Neural cell (in vitro differentiated cells): Measurements from ENCODE around the gene LUZP1.

ENCODE experiments used
- EP300 ChIP-seq: fragments of 450-650 bp; conservative IDR thresholded peaks from 2 replicates; pipeline ENCODE4 v1.6.1; 2014; ENCODE audit warnings: antibody characterized with exemption, mild to moderate bottlenecking, moderate library complexity; ENCODE audit not compliant: poor library complexity, severe bottlenecking
- EZH2 ChIP-seq: fragments of 200-600, 300-800 bp; shearing (Covaris generic), sonication (generic); IDR thresholded peaks from 2 replicates; pipeline ENCODE4 v1.6.1; 2014; ENCODE audit warnings: antibody characterized with exemption, low read length, borderline replicate concordance, mild to moderate bottlenecking; ENCODE audit not compliant: insufficient read depth, poor library complexity, severe bottlenecking
- MXI1 ChIP-seq: fragments of 450-650 bp; conservative IDR thresholded peaks from 2 replicates; pipeline ENCODE4 v1.6.1; 2014; ENCODE audit warnings: antibody characterized with exemption, mild to moderate bottlenecking; ENCODE audit not compliant: poor library complexity, severe bottlenecking
- POLR2AphosphoS5 ChIP-seq: IDR thresholded peaks from 2 replicates; pipeline ENCODE4 v1.6.1; 2012
- TF ChIP-seq, protein P1 (sequence below): fragments of 450-650 bp; IDR thresholded peaks from 2 replicates; pipeline ENCODE4 v1.5.1; 2014; ENCODE audit warnings: antibody characterized with exemption, mild to moderate bottlenecking, moderate library complexity; ENCODE audit not compliant: poor library complexity, severe bottlenecking

DNA sequence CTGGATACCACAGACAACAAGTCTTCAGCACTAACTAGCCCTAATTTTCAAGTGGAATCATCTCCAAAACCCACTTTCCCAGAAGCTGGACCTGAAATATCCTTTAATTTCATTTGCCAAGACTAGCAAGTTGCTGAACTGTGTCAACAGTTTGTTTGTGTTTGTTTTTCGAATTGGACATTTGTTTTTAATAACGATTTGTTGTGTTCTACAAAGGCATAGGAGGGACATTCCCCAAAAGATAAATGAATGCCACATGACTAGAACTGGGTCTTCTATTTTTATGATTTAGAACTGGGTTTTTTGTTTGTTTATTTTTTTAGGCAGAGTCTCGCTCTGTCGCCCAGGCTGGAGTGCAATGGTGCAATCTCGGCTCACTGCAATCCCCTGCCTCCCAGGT, 17.9 kb downstream of the LUZP1 start:
- no peak for TF ChIP-seq MXI1
- TF ChIP-seq, protein P1, sequence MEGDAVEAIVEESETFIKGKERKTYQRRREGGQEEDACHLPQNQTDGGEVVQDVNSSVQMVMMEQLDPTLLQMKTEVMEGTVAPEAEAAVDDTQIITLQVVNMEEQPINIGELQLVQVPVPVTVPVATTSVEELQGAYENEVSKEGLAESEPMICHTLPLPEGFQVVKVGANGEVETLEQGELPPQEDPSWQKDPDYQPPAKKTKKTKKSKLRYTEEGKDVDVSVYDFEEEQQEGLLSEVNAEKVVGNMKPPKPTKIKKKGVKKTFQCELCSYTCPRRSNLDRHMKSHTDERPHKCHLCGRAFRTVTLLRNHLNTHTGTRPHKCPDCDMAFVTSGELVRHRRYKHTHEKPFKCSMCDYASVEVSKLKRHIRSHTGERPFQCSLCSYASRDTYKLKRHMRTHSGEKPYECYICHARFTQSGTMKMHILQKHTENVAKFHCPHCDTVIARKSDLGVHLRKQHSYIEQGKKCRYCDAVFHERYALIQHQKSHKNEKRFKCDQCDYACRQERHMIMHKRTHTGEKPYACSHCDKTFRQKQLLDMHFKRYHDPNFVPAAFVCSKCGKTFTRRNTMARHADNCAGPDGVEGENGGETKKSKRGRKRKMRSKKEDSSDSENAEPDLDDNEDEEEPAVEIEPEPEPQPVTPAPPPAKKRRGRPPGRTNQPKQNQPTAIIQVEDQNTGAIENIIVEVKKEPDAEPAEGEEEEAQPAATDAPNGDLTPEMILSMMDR: no peak
- no peak for TF ChIP-seq POLR2AphosphoS5
- no peak for TF ChIP-seq EZH2
- TF ChIP-seq EP300: no peak
